Upper lobe of left lung (tissue), 4 donors: ENCODE measurements around the gene COL6A1.

Source experiments
- CTCF ChIP-seq, 6 experiments: fragments of 450-650 bp in 4 of 6; fragments of 200-600 bp in 2 of 6; sonication (generic) in 2 of 6; IDR thresholded peaks; one replicate each; pipeline ENCODE4 v1.5.1; 2016 to 2019; ENCODE audit warnings: antibody characterized with exemption in 6 of 6
- EP300 ChIP-seq, 4 donors: sonication (generic); formaldehyde crosslinking; IDR thresholded peaks; one replicate each; pipeline ENCODE4 v1.5.1; 2017; ENCODE audit warnings: antibody characterized with exemption in 4 of 4, control low read depth in 2 of 4
- POLR2A ChIP-seq, 4 donors: fragments of 450-650 bp; IDR thresholded peaks; one replicate each; pipeline ENCODE4 v1.5.1; 2016 to 2017; ENCODE audit warnings: antibody characterized with exemption in 4 of 4, mild to moderate bottlenecking in 2 of 4
- POLR2AphosphoS5 ChIP-seq, 2 donors: sonication (generic); formaldehyde crosslinking; IDR thresholded peaks; one replicate each; pipeline ENCODE4 v1.5.1; 2017; ENCODE audit warnings: antibody characterized with exemption in 2 of 2

GRCh38 chr21:45991606-45992300, 10.2 kb downstream of the COL6A1 start:
- TF ChIP-seq EP300 (IDR thresholded peaks at IDR 0.05) (no peak), POLR2A (IDR thresholded peaks at IDR 0.05) (no peak), CTCF (IDR thresholded peaks at IDR 0.05) (no peak), POLR2AphosphoS5 (IDR thresholded peaks at IDR 0.05) (no peak)
